WTC11 (cell line): Measurements from ENCODE around the gene CHD9NB. TPM values are rescaled to one million over a fixed set of nuclear protein-coding genes. Genes with fewer than 3 reads are reported as not detected.

Experiments used
- ATAC-seq: fragments of 200-7000 bp; cut with Tn5 transposase; 2 replicates; pipeline ENCODE4 v1.10.0; 2021; ENCODE audit warnings: mild to moderate bottlenecking, moderate library complexity
- CTCF ChIA-PET: fragments of 300-600 bp; sonication (Branson Sonifier 250); formaldehyde crosslinking; loops from one replicate; lab custom pipeline; 2021; ENCODE audit warnings: antibody characterized with exemption; lab: Charles Lee
- POLR2A ChIA-PET: fragments of 350-600 bp; sonication (Branson Sonifier 250); formaldehyde crosslinking; loops from one replicate; lab custom pipeline; 2021; ENCODE audit warnings: antibody characterized with exemption; lab: Charles Lee
- DNase-seq: peaks from one replicate; pipeline ENCODE4 v3.0.0; 2021; ENCODE audit warnings: low spot score
- H3K27ac Mint-ChIP-seq: 2 replicates; pipeline ENCODE4 v1.8.0; 2021; ENCODE audit warnings: mixed read lengths
- H3K27me3 Mint-ChIP-seq: 2 replicates; pipeline ENCODE4 v1.8.0; 2021; ENCODE audit warnings: low read depth, mild to moderate bottlenecking, moderate library complexity, mixed read lengths
- H3K36me3 Mint-ChIP-seq: 2 replicates; pipeline ENCODE4 v1.8.0; 2021; ENCODE audit warnings: mixed read lengths
- H3K4me1 Mint-ChIP-seq: 2 replicates; pipeline ENCODE4 v1.8.0; 2022; ENCODE audit warnings: mixed read lengths
- H3K4me3 Mint-ChIP-seq: 2 replicates; pipeline ENCODE4 v1.8.0; 2021; ENCODE audit warnings: mild to moderate bottlenecking, moderate library complexity, mixed read lengths
- H3K9me3 Mint-ChIP-seq: 2 replicates; pipeline ENCODE4 v1.8.0; 2021; ENCODE audit warnings: mixed read lengths
- ETV6 ChIP-seq: sonication (generic); formaldehyde crosslinking; IDR thresholded peaks from 2 replicates; pipeline ENCODE4 v1.8.1; 2022; ENCODE audit warnings: mild to moderate bottlenecking, missing genetic modification reagents
- FOXK1 ChIP-seq: sonication (generic); formaldehyde crosslinking; IDR thresholded peaks from 2 replicates; pipeline ENCODE4 v1.8.0; 2022; ENCODE audit warnings: mild to moderate bottlenecking, moderate library complexity, missing genetic modification reagents
- HMGA2 ChIP-seq: fragments of 250-450 bp; sonication (Bioruptor Pico); IDR thresholded peaks from 2 replicates; pipeline ENCODE4 v1.4.0; 2021; ENCODE audit warnings: mild to moderate bottlenecking, moderate library complexity
- IRF2 ChIP-seq: sonication (generic); formaldehyde crosslinking; IDR thresholded peaks from 2 replicates; pipeline ENCODE4 v1.8.0; 2022; ENCODE audit warnings: low read depth, missing genetic modification reagents, borderline replicate concordance
- JAZF1 ChIP-seq: fragments of 250-450 bp; sonication (Bioruptor Pico); IDR thresholded peaks from 2 replicates; pipeline ENCODE4 v1.9.0; 2021; ENCODE audit warnings: moderate library complexity, mild to moderate bottlenecking, inconsistent platforms
- TP53 ChIP-seq: sonication (generic); formaldehyde crosslinking; IDR thresholded peaks from 2 replicates; pipeline ENCODE4 v1.8.1; 2023; ENCODE audit warnings: mild to moderate bottlenecking, missing genetic modification reagents
- ZBTB21 ChIP-seq: sonication (generic); formaldehyde crosslinking; IDR thresholded peaks from 2 replicates; pipeline ENCODE4 v1.8.1; 2023; ENCODE audit warnings: mild to moderate bottlenecking, missing genetic modification reagents, borderline replicate concordance
- ZNF121 ChIP-seq: sonication (generic); formaldehyde crosslinking; IDR thresholded peaks from 2 replicates; pipeline ENCODE4 v1.8.0; 2023; ENCODE audit warnings: missing genetic modification reagents
- ZNF423 ChIP-seq: fragments of 250-450 bp; sonication (Bioruptor Pico); IDR thresholded peaks from 2 replicates; pipeline ENCODE4 v2.1.2; 2022; ENCODE audit warnings: mild to moderate bottlenecking, moderate library complexity
- total RNA-seq: library from RNA; stranded (reverse); gene quantifications from 3 replicates; pipeline ENCODE4 v1.2.3, GENCODE V29; 2021
- TF ChIP-seq, protein P1 (sequence below): fragments of 250-450 bp; sonication (Bioruptor Pico); IDR thresholded peaks from 2 replicates; pipeline ENCODE4 v1.9.0; 2021; ENCODE audit warnings: moderate library complexity, mild to moderate bottlenecking, inconsistent platforms, borderline replicate concordance
- TF ChIP-seq, protein P2 (sequence below): sonication (generic); formaldehyde crosslinking; IDR thresholded peaks from 2 replicates; pipeline ENCODE4 v1.8.1; 2023; ENCODE audit warnings: mild to moderate bottlenecking, missing genetic modification reagents
- TF ChIP-seq, protein P3 (sequence below): sonication (generic); formaldehyde crosslinking; IDR thresholded peaks from 2 replicates; pipeline ENCODE4 v1.8.0; 2022; ENCODE audit warnings: missing genetic modification reagents
- TF ChIP-seq, protein P4 (sequence below): sonication (generic); formaldehyde crosslinking; IDR thresholded peaks from 2 replicates; pipeline ENCODE4 v1.8.1; 2022; ENCODE audit warnings: missing genetic modification reagents, borderline replicate concordance
- TF ChIP-seq, protein P5 (sequence below): sonication (generic); formaldehyde crosslinking; conservative IDR thresholded peaks from 2 replicates; pipeline ENCODE4 v1.8.1; 2023; ENCODE audit warnings: mild to moderate bottlenecking, low read depth, missing genetic modification reagents, moderate library complexity
- TF ChIP-seq, protein P6 (sequence below): sonication (generic); formaldehyde crosslinking; conservative IDR thresholded peaks from 2 replicates; pipeline ENCODE4 v1.8.1; 2022; ENCODE audit warnings: mild to moderate bottlenecking, missing genetic modification reagents
- TF ChIP-seq, protein P7 (sequence below): sonication (generic); formaldehyde crosslinking; IDR thresholded peaks from 2 replicates; pipeline ENCODE4 v1.8.1; 2023; ENCODE audit warnings: mild to moderate bottlenecking, moderate library complexity, missing genetic modification reagents

The CHD9NB gene
- total RNA-seq, 1 experiment from 2014 or later = 3.5 TPM

DNA sequence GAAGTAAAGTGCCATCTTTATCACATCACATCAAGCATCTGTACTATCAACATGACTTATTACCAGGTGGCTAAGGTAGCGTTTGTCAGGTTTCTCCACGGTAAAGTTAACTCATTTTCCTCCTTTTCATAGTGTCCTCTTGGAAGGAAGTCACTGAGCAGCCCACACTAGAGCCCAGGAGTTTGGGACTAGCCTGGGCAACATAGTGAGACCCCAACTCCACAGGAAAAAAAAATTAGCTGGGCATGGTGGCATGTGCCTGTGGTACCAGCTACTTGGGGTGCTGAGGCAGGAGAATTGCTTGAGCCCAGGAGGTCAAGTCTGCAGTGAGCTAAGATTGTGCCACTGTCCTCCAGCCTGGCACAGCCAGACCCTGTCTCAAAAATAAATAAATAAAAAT is 15.0 kb upstream of the CHD9NB start:
- ATAC-seq = no peak
- ChIA-PET CTCF (interaction anchor here (1.3 kb wide), 1 partner anchor 13 kb away, joined by 3 read pairs; the partner anchor contains the start of gene CHD9), POLR2A (no interaction called here)
- Mint-ChIP-seq H3K4me1 (peaks cover 31% of the 10 kb centered on the region), H3K9me3 (no peaks in the 10 kb centered on the region), H3K27me3 (no peaks in the 10 kb centered on the region), H3K4me3 (no peak overlapping the region), H3K27ac (no peak overlapping the region), H3K36me3 (peaks cover 19% of the 10 kb centered on the region)
- TF ChIP-seq IRF2 (CRISPR knock-in tag) (no peak), ZNF121 (CRISPR knock-in tag) (peak; percentile 77)
- DNase-seq = no peak

DNA sequence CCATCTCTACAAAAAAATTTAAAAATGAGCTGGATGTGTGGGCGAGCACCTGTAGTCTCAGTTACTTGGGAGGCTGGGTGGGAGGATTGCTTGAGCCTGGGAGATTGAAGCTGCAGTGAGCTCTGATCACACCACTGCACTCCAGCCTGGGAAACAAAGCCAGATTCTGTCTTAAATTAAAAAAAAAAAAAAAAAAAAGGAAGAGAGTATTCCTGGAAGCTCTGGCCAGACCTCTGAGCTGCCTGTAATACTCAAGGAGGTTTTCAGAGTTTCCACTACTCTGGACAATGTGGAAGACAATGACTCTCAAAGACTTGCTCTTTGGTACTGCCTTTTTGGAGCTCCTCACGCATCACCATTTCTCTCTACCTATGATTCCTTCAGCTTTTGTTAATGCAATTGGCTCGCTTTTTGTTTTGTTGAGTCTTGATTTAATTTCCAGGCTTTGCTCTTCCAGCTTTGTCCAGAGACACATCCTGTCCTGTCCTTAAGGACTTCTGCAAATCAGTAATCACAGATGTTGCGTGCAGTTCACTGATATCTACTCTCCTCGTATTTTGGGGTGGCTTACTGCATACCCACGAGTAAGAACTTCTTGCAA is 12.9 kb upstream of the CHD9NB start:
- H3K36me3 Mint-ChIP-seq = peaks cover 11% of the 10 kb centered on the region
- CTCF ChIA-PET = interaction anchor here (0.9 to 1.0 kb wide), 2 partner anchors 10 to 64 kb away, joined by 3 to 5 read pairs; partner anchors contain the start of gene CHD9
- DNase-seq = no peak
- TF ChIP-seq, protein P1, sequence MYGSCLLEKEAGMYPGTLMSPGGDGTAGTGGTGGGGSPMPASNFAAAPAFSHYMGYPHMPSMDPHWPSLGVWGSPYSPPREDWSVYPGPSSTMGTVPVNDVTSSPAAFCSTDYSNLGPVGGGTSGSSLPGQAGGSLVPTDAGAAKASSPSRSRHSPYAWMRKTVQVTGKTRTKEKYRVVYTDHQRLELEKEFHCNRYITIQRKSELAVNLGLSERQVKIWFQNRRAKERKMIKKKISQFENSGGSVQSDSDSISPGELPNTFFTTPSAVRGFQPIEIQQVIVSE (CRISPR knock-in tag) = no peak
- TF ChIP-seq JAZF1 (CRISPR knock-in tag) = no peak
- TF ChIP-seq, protein P2, sequence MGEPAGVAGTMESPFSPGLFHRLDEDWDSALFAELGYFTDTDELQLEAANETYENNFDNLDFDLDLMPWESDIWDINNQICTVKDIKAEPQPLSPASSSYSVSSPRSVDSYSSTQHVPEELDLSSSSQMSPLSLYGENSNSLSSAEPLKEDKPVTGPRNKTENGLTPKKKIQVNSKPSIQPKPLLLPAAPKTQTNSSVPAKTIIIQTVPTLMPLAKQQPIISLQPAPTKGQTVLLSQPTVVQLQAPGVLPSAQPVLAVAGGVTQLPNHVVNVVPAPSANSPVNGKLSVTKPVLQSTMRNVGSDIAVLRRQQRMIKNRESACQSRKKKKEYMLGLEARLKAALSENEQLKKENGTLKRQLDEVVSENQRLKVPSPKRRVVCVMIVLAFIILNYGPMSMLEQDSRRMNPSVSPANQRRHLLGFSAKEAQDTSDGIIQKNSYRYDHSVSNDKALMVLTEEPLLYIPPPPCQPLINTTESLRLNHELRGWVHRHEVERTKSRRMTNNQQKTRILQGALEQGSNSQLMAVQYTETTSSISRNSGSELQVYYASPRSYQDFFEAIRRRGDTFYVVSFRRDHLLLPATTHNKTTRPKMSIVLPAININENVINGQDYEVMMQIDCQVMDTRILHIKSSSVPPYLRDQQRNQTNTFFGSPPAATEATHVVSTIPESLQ (CRISPR knock-in tag) = no peak
- TF ChIP-seq ETV6 (CRISPR knock-in tag) = no peak
- TF ChIP-seq, protein P3, sequence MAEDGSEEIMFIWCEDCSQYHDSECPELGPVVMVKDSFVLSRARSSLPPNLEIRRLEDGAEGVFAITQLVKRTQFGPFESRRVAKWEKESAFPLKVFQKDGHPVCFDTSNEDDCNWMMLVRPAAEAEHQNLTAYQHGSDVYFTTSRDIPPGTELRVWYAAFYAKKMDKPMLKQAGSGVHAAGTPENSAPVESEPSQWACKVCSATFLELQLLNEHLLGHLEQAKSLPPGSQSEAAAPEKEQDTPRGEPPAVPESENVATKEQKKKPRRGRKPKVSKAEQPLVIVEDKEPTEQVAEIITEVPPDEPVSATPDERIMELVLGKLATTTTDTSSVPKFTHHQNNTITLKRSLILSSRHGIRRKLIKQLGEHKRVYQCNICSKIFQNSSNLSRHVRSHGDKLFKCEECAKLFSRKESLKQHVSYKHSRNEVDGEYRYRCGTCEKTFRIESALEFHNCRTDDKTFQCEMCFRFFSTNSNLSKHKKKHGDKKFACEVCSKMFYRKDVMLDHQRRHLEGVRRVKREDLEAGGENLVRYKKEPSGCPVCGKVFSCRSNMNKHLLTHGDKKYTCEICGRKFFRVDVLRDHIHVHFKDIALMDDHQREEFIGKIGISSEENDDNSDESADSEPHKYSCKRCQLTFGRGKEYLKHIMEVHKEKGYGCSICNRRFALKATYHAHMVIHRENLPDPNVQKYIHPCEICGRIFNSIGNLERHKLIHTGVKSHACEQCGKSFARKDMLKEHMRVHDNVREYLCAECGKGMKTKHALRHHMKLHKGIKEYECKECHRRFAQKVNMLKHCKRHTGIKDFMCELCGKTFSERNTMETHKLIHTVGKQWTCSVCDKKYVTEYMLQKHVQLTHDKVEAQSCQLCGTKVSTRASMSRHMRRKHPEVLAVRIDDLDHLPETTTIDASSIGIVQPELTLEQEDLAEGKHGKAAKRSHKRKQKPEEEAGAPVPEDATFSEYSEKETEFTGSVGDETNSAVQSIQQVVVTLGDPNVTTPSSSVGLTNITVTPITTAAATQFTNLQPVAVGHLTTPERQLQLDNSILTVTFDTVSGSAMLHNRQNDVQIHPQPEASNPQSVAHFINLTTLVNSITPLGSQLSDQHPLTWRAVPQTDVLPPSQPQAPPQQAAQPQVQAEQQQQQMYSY (CRISPR knock-in tag) = no peak
- TF ChIP-seq, protein P4, sequence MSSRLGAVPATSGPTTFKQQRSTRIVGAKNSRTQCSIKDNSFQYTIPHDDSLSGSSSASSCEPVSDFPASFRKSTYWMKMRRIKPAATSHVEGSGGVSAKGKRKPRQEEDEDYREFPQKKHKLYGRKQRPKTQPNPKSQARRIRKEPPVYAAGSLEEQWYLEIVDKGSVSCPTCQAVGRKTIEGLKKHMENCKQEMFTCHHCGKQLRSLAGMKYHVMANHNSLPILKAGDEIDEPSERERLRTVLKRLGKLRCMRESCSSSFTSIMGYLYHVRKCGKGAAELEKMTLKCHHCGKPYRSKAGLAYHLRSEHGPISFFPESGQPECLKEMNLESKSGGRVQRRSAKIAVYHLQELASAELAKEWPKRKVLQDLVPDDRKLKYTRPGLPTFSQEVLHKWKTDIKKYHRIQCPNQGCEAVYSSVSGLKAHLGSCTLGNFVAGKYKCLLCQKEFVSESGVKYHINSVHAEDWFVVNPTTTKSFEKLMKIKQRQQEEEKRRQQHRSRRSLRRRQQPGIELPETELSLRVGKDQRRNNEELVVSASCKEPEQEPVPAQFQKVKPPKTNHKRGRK = no peak
- no peak for TF ChIP-seq HMGA2 (CRISPR knock-in tag)
- no peak for TF ChIP-seq ZBTB21 (CRISPR knock-in tag)
- TF ChIP-seq, protein P5, sequence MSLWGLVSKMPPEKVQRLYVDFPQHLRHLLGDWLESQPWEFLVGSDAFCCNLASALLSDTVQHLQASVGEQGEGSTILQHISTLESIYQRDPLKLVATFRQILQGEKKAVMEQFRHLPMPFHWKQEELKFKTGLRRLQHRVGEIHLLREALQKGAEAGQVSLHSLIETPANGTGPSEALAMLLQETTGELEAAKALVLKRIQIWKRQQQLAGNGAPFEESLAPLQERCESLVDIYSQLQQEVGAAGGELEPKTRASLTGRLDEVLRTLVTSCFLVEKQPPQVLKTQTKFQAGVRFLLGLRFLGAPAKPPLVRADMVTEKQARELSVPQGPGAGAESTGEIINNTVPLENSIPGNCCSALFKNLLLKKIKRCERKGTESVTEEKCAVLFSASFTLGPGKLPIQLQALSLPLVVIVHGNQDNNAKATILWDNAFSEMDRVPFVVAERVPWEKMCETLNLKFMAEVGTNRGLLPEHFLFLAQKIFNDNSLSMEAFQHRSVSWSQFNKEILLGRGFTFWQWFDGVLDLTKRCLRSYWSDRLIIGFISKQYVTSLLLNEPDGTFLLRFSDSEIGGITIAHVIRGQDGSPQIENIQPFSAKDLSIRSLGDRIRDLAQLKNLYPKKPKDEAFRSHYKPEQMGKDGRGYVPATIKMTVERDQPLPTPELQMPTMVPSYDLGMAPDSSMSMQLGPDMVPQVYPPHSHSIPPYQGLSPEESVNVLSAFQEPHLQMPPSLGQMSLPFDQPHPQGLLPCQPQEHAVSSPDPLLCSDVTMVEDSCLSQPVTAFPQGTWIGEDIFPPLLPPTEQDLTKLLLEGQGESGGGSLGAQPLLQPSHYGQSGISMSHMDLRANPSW (CRISPR knock-in tag) = no peak
- TF ChIP-seq ZNF423 (CRISPR knock-in tag) = no peak
- TF ChIP-seq FOXK1 (CRISPR knock-in tag) = no peak
- TF ChIP-seq TP53 (CRISPR knock-in tag) = no peak
- TF ChIP-seq ZNF121 (CRISPR knock-in tag) = no peak
- TF ChIP-seq, protein P6, sequence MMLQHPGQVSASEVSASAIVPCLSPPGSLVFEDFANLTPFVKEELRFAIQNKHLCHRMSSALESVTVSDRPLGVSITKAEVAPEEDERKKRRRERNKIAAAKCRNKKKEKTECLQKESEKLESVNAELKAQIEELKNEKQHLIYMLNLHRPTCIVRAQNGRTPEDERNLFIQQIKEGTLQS (CRISPR knock-in tag) = no peak
- TF ChIP-seq, protein P7, sequence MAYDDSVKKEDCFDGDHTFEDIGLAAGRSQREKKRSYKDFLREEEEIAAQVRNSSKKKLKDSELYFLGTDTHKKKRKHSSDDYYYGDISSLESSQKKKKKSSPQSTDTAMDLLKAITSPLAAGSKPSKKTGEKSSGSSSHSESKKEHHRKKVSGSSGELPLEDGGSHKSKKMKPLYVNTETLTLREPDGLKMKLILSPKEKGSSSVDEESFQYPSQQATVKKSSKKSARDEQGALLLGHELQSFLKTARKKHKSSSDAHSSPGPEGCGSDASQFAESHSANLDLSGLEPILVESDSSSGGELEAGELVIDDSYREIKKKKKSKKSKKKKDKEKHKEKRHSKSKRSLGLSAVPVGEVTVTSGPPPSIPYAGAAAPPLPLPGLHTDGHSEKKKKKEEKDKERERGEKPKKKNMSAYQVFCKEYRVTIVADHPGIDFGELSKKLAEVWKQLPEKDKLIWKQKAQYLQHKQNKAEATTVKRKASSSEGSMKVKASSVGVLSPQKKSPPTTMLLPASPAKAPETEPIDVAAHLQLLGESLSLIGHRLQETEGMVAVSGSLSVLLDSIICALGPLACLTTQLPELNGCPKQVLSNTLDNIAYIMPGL (CRISPR knock-in tag) = no peak

More for the DNA sequence above, 12.9 kb upstream of the CHD9NB start:
- H3K4me1 Mint-ChIP-seq = peaks cover 25% of the 10 kb centered on the region
- H3K4me3 Mint-ChIP-seq = no peak overlapping the region
- H3K27ac Mint-ChIP-seq = no peak overlapping the region
- POLR2A ChIA-PET = no interaction called here
- H3K27me3 Mint-ChIP-seq = no peaks in the 10 kb centered on the region
- no peaks in the 10 kb centered on the region for H3K9me3 Mint-ChIP-seq
- no peak for ATAC-seq
